D721Med (cell line): ENCODE results near the gene HSPA1L.

Source experiments
- DNase-seq: peaks from one replicate; pipeline ENCODE4 v3.0.0; 2011; ENCODE audit warnings: low spot score; ENCODE audit not compliant: insufficient read length
- FAIRE-seq: peaks from 2 replicates; lab custom pipeline; 2011; peaks lifted over from hg19 to GRCh38; lab: Jason Lieb, UNC
- TF ChIP-seq, protein P1 (sequence below): IDR thresholded peaks from 2 replicates; pipeline ENCODE4 v1.5.1; 2012; ENCODE audit warnings: mild to moderate bottlenecking, control low read depth; ENCODE audit not compliant: insufficient read depth; ENCODE audit errors: missing control alignments

HSPA1L gene

DNA sequence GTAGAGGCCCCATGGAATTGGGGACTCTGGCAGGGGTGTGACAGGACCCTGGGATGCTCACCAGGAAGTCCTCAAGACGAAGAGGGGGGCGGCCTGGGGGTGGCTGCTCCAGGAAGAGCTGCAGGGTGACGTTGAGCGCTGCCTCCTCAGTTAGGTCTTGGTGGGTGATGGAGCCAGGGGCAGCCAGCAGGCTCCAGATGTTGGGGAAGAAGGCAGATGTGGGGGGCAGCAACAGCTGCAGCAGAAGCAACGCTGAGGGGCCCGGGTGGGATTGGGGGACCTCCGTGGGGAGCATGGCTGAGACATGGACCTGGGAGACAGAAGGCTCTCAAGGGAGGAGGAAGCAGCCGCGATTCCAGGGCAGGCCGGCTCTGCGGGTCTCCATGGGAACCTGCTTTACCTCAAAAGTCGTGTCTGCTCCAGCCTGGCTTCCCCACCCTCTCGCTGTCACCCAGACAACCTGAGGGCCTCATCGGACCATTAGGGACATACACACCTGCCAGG, 38.5 kb downstream of the HSPA1L start:
- TF ChIP-seq, protein P1, sequence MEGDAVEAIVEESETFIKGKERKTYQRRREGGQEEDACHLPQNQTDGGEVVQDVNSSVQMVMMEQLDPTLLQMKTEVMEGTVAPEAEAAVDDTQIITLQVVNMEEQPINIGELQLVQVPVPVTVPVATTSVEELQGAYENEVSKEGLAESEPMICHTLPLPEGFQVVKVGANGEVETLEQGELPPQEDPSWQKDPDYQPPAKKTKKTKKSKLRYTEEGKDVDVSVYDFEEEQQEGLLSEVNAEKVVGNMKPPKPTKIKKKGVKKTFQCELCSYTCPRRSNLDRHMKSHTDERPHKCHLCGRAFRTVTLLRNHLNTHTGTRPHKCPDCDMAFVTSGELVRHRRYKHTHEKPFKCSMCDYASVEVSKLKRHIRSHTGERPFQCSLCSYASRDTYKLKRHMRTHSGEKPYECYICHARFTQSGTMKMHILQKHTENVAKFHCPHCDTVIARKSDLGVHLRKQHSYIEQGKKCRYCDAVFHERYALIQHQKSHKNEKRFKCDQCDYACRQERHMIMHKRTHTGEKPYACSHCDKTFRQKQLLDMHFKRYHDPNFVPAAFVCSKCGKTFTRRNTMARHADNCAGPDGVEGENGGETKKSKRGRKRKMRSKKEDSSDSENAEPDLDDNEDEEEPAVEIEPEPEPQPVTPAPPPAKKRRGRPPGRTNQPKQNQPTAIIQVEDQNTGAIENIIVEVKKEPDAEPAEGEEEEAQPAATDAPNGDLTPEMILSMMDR = no peak
- no peak for FAIRE-seq
- no peak for DNase-seq

DNA sequence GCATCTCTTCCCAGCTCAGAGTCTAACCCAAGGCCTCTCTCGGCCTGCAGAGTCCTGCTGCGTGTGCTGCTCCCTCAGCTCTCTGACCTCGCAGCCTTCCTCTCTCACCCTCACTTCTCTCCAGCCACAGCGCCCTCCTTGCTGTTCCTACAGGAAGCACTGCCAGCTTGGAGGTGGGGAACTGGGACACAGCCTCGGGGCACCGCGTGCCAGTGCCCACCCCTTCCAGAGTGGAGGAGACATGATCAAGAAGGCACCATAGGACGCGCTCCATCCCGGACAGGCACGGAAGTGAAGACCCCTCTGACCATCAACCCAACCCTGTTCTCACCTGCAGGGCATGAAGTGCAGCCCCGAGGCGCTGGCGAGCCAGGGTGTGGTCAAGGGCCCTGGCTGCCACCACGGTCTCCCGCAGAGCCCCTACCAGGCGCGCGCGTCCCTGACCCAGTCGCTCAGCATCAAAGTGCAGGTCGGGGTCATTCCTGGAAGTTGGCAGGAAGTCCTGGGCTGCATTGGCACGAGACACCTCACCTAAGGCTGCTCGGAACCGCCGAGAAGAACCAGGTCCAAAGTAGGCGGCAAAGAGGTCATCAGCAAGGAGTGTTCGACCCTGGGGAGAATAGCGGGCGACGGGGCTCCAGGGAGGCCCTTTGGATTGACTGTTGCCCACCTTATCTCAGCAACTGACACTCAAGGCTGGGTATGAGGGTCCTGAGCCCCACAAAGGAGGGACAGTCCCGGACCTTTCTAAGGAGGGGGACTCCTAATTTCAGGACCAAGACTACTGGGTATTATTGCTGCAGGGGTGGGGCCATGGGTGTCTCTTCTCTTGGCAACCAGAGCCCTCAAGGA, 39.2 kb downstream of the HSPA1L start:
- DNase-seq = no peak
- TF ChIP-seq, protein P1 = no peak
- no peak for FAIRE-seq

DNA sequence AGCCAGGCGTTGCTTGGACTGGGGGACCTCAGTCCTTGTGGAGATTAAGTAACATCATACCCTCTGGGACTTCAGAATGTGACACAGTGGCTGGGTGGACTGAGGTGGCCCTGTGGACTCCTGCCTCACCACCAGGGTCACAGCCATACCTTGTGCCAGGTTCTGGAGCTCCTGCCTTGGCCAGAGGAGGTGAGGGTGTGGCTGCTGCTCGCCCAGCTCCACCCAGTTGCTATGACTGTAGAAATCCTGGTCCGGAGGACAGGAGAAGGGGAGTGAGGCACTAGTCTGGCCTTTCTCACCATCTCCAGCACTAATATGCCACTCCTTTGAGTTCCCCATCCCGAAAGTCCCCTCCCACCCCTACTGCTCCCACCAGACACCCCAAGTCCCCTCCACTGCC, 39.9 kb downstream of the HSPA1L start:
- DNase-seq (no peak), FAIRE-seq (no peak)
- TF ChIP-seq, protein P1 = no peak

DNA sequence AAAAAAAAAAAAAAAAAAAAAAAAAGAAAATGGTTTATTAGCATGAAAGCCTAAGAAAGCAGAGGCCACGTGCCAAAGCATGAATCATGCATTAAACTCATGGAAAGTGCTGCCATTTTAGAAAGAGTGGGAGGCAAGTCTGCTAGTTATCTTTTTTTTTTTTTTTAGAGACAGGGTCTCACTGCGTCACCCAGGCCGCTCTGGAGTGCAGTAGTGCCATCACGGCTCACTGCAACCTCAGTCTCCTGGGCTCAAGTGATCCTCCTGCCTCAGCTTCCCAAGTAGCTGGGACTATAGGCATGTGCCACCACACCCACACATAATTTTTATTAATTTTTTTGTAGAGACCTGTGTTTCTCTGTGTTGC, 43.1 kb downstream of the HSPA1L start:
- DNase-seq (no peak), FAIRE-seq (no peak)
- TF ChIP-seq, protein P1 = no peak

DNA sequence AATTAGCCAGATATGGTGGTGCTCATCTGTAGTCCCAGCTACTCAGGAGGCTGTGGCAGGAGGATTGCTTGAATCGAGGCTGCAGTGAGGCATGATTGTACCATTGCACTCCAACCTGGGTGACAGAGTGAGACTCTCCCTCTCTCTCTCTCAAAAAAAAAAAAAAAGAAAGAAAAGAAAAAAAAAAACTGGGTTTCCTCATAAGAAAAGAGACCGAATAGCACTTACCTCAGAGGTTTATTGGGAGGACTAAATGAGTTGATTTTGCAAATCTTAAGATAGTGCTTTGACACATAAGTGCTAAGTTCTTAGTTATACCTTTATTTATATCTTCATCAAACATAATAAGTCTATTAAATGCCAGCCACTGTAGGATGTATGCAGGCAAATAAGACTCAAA, 44.2 kb downstream of the HSPA1L start:
- FAIRE-seq (no peak), DNase-seq (no peak)
- TF ChIP-seq, protein P1 = no peak

DNA sequence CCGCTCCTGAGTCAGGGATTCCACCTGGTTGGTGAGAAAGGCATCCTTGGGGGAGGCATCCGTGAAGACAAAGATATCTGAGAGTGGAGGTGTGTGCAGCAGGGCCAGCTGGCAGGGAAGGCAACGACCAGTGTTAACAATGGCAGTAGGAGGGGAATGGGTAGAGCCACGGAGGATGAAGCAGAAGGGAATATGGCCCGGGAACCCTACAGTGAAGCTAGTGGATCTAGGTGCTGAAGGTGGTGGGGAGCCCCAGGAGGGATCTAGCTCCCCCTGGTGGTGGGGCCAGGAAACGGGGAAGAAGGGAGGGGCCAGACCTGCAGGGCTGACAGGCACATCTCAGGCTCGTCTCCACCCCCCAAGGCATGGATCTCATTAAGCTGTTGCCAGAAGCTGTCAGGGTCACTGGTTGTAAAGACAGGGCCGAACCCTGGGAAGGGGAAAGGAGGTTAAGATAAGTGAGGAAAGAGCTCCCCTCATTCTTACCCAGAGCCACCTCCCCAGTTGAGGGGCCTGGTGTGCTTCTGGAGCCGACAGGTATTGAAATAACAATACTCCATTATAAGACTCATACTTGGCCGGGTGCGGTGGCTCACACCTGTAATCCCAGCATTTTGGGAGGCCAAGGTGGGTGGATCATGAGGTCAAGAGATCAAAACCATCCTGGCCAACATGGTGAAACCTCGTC, 45.3 kb downstream of the HSPA1L start:
- FAIRE-seq (no peak), DNase-seq (peak; percentile 73)
- TF ChIP-seq, protein P1 = peak; percentile 84
